HEK293 (cell line): ENCODE measurements around the gene YBX3.

Experiments used
- CTCF ChIA-PET: fragments of 350-600 bp; formaldehyde crosslinking; extraction: SDS; loops from one replicate; lab custom pipeline; 2021; ENCODE audit warnings: antibody characterized with exemption; lab: Yijun Ruan, JAX
- POLR2A ChIA-PET: fragments of 300-600 bp; formaldehyde crosslinking; extraction: SDS; loops from one replicate; lab custom pipeline; 2020; ENCODE audit warnings: antibody characterized with exemption, inconsistent platforms; lab: Yijun Ruan, JAX
- H3K27ac ChIP-seq: fragments of 200-500 bp; sonication (Bioruptor generic); 2 replicates; pipeline ENCODE4 v1.5.1; 2014; ENCODE audit warnings: low read depth, low read length, control low read depth, inconsistent platforms; ENCODE audit errors: extremely low read depth
- H3K36me3 ChIP-seq, 2 experiments: fragments of 200-500 bp in 1 of 2; sonication (Bioruptor generic) in 1 of 2; 1 replicate in 1 of 2; 2 replicates in 1 of 2; pipeline ENCODE4 v1.5.1; 2014 to 2017; ENCODE audit warnings: inconsistent platforms in 2 of 2, low read length in 2 of 2; ENCODE audit not compliant: control insufficient read depth in 2 of 2, insufficient read depth in 1 of 2
- H3K4me1 ChIP-seq: fragments of 200-500 bp; sonication (Bioruptor generic); 2 replicates; pipeline ENCODE4 v1.5.1; 2014; ENCODE audit warnings: mild to moderate bottlenecking, low read length, inconsistent platforms; ENCODE audit not compliant: control insufficient read depth, insufficient read depth
- H3K4me3 ChIP-seq: 2 replicates; pipeline ENCODE4 v1.5.1; 2011; ENCODE audit warnings: low read depth, mild to moderate bottlenecking, control low read depth, low read length, moderate library complexity
- H3K9me3 ChIP-seq: fragments of 200-500 bp; sonication (Bioruptor generic); 2 replicates; pipeline ENCODE4 v1.5.1; 2014; ENCODE audit warnings: low read depth, low read length, inconsistent platforms; ENCODE audit not compliant: control insufficient read depth, insufficient read depth
- HOXC10 ChIP-seq: sonication (generic); formaldehyde crosslinking; IDR thresholded peaks from 2 replicates; pipeline ENCODE4 v1.8.1; 2023; ENCODE audit warnings: mild to moderate bottlenecking, missing genetic modification reagents
- SALL2 ChIP-seq: fragments of 450-650 bp; formaldehyde crosslinking; IDR thresholded peaks from 2 replicates; pipeline ENCODE4 v1.5.0; 2017; ENCODE audit warnings: missing biosample characterization, mild to moderate bottlenecking, missing genetic modification characterization, borderline replicate concordance
- WT1 ChIP-seq: fragments of 450-650 bp; formaldehyde crosslinking; IDR thresholded peaks from 2 replicates; pipeline ENCODE4 v1.5.1; 2016; ENCODE audit warnings: missing biosample characterization, missing genetic modification characterization
- ZBTB1 ChIP-seq: fragments of 450-650 bp; formaldehyde crosslinking; IDR thresholded peaks from 2 replicates; pipeline ENCODE4 v1.5.1; 2016; ENCODE audit warnings: missing biosample characterization, missing genetic modification characterization
- ZNF133 ChIP-seq: fragments of 450-650 bp; formaldehyde crosslinking; IDR thresholded peaks from 2 replicates; pipeline ENCODE4 v1.5.1; 2016; ENCODE audit warnings: missing biosample characterization, missing genetic modification characterization
- ZNF140 ChIP-seq: fragments of 450-650 bp; formaldehyde crosslinking; IDR thresholded peaks from 2 replicates; pipeline ENCODE4 v1.5.1; 2016; ENCODE audit warnings: missing biosample characterization, missing genetic modification characterization
- ZNF341 ChIP-seq: fragments of 450-650 bp; formaldehyde crosslinking; IDR thresholded peaks from 2 replicates; pipeline ENCODE4; 2016; ENCODE audit warnings: low read depth, missing biosample characterization, missing genetic modification characterization
- ZNF521 ChIP-seq: fragments of 450-650 bp; formaldehyde crosslinking; IDR thresholded peaks from 2 replicates; pipeline ENCODE4 v1.5.1; 2017; ENCODE audit warnings: missing biosample characterization, mild to moderate bottlenecking, missing genetic modification characterization
- ZNF529 ChIP-seq: fragments of 450-650 bp; formaldehyde crosslinking; IDR thresholded peaks from 2 replicates; pipeline ENCODE4 v1.5.1; 2017; ENCODE audit warnings: missing genetic modification characterization, missing biosample characterization; ENCODE audit not compliant: insufficient replicate concordance
- ZNF548 ChIP-seq: fragments of 450-650 bp; formaldehyde crosslinking; IDR thresholded peaks from 2 replicates; pipeline ENCODE4 v1.5.1; 2016; ENCODE audit warnings: missing biosample characterization, missing genetic modification characterization
- ZNF768 ChIP-seq: fragments of 450-650 bp; formaldehyde crosslinking; IDR thresholded peaks from 2 replicates; pipeline ENCODE4 v1.5.1; 2018; ENCODE audit warnings: missing biosample characterization, mild to moderate bottlenecking, missing genetic modification characterization
- ZNF791 ChIP-seq: fragments of 450-650 bp; formaldehyde crosslinking; IDR thresholded peaks from 2 replicates; pipeline ENCODE4 v1.5.1; 2016; ENCODE audit warnings: missing biosample characterization, missing genetic modification characterization
- TF ChIP-seq, protein P1 (sequence below): fragments of 450-650 bp; formaldehyde crosslinking; IDR thresholded peaks from 2 replicates; pipeline ENCODE4 v1.5.1; 2016; ENCODE audit warnings: missing biosample characterization, missing genetic modification characterization
- TF ChIP-seq, protein P2 (sequence below): fragments of 450-650 bp; formaldehyde crosslinking; IDR thresholded peaks from 2 replicates; pipeline ENCODE4 v1.5.1; 2017; ENCODE audit warnings: missing biosample characterization, mild to moderate bottlenecking, missing genetic modification characterization, moderate library complexity
- TF ChIP-seq, protein P3 (sequence below): fragments of 450-650 bp; formaldehyde crosslinking; IDR thresholded peaks from 2 replicates; pipeline ENCODE4 v1.5.1; 2017; ENCODE audit warnings: missing biosample characterization, missing genetic modification characterization
- TF ChIP-seq, protein P4 (sequence below): fragments of 450-650 bp; formaldehyde crosslinking; IDR thresholded peaks from 2 replicates; pipeline ENCODE4 v1.5.1; 2017; ENCODE audit warnings: missing biosample characterization, missing genetic modification characterization
- TF ChIP-seq, protein P5 (sequence below): fragments of 450-650 bp; formaldehyde crosslinking; IDR thresholded peaks from 2 replicates; pipeline ENCODE4 v1.5.1; 2016; ENCODE audit warnings: missing biosample characterization, missing genetic modification characterization, low read depth
- TF ChIP-seq, protein P6 (sequence below): fragments of 450-650 bp; formaldehyde crosslinking; IDR thresholded peaks from 2 replicates; pipeline ENCODE4 v1.5.1; 2016; ENCODE audit warnings: missing biosample characterization, missing genetic modification characterization

YBX3 gene

DNA sequence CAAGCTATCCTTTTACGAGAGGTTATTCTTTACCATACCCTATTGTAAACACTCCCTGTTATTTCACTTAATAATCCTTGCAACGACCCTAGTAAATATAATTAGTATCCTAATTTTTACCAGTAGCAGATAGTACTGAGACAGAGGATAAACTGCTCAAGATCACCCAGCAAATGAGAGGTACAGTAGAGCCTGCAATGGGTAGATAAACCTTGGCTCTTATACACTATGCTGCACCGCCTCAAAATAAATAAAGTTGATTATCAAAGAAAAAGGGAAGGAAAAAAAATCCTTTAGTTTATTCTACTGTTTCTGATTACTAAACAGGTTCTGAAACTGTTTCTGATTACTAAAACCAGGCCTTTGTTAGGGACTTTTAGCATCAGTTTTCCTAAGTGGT lies 22.5 kb downstream of the YBX3 start:
- no peaks in the 10 kb centered on the region for H3K9me3 ChIP-seq
- no peak overlapping the region for H3K4me3 ChIP-seq
- POLR2A ChIA-PET, result no interaction called here
- CTCF ChIA-PET, result interaction anchor here (0.7 to 1.5 kb wide), 2 partner anchors 50 to 465 kb away, joined by 3 read pairs; no protein-coding TSS in a partner anchor
- TF ChIP-seq, protein P1, sequence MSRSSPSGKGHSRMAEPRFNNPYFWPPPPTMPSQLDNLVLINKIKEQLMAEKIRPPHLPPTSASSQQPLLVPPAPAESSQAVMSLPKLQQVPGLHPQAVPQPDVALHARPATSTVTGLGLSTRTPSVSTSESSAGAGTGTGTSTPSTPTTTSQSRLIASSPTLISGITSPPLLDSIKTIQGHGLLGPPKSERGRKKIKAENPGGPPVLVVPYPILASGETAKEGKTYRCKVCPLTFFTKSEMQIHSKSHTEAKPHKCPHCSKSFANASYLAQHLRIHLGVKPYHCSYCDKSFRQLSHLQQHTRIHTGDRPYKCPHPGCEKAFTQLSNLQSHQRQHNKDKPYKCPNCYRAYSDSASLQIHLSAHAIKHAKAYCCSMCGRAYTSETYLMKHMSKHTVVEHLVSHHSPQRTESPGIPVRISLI (tag by site-specific recombination), result no peak
- TF ChIP-seq HOXC10 (CRISPR knock-in tag) (no peak), ZBTB1 (tag by site-specific recombination) (no peak), ZNF140 (no peak), SALL2 (tag by site-specific recombination) (no peak), WT1 (tag by site-specific recombination) (no peak), ZNF548 (tag by site-specific recombination) (no peak), ZNF791 (tag by site-specific recombination) (no peak)
- TF ChIP-seq, protein P2, sequence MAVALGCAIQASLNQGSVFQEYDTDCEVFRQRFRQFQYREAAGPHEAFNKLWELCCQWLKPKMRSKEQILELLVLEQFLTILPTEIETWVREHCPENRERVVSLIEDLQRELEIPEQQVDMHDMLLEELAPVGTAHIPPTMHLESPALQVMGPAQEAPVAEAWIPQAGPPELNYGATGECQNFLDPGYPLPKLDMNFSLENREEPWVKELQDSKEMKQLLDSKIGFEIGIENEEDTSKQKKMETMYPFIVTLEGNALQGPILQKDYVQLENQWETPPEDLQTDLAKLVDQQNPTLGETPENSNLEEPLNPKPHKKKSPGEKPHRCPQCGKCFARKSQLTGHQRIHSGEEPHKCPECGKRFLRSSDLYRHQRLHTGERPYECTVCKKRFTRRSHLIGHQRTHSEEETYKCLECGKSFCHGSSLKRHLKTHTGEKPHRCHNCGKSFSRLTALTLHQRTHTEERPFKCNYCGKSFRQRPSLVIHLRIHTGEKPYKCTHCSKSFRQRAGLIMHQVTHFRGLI (tag by site-specific recombination), result no peak
- TF ChIP-seq, protein P3, sequence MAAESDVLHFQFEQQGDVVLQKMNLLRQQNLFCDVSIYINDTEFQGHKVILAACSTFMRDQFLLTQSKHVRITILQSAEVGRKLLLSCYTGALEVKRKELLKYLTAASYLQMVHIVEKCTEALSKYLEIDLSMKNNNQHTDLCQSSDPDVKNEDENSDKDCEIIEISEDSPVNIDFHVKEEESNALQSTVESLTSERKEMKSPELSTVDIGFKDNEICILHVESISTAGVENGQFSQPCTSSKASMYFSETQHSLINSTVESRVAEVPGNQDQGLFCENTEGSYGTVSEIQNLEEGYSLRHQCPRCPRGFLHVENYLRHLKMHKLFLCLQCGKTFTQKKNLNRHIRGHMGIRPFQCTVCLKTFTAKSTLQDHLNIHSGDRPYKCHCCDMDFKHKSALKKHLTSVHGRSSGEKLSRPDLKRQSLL (tag by site-specific recombination), result no peak
- TF ChIP-seq, all 188 proteins: peak for 0
- no peaks in the 10 kb centered on the region for H3K4me1 ChIP-seq
- no peak overlapping the region for H3K27ac ChIP-seq
- H3K36me3 ChIP-seq, result peaks cover 89 to 98% of the 10 kb centered on the region in 2 experiments

DNA sequence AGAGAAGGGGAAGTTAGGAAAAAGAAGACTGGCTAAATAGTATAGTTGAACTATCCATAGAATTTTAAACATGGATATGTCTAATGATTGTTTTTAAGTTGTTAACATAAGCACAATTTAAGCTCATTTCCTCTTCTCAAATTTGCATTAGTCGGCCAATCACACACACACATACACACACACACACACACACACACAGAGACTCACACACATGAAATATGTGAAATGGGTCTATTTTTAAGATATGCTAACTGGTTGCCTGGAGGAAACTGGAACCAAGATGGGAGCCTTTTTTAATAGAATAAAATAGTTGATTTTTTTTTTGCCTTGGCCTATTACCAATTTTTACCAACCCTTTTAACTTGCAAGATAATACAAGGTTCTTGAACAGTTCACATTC lies 25.3 kb downstream of the YBX3 start:
- Histone ChIP-seq H3K36me3 (peaks cover 72 to 81% of the 10 kb centered on the region in 2 experiments), H3K27ac (no peak overlapping the region), H3K9me3 (no peaks in the 10 kb centered on the region), H3K4me1 (no peaks in the 10 kb centered on the region), H3K4me3 (no peak overlapping the region)
- ChIA-PET POLR2A (no interaction called here), CTCF (interaction anchor here (1.5 kb wide), 1 partner anchor 52 kb away, joined by 11 read pairs; no protein-coding TSS in a partner anchor)
- TF ChIP-seq ZNF133 (tag by site-specific recombination) (no peak), ZNF341 (tag by site-specific recombination) (no peak), ZNF529 (tag by site-specific recombination) (no peak)
- TF ChIP-seq, protein P2 (tag by site-specific recombination), result no peak
- TF ChIP-seq, protein P4, sequence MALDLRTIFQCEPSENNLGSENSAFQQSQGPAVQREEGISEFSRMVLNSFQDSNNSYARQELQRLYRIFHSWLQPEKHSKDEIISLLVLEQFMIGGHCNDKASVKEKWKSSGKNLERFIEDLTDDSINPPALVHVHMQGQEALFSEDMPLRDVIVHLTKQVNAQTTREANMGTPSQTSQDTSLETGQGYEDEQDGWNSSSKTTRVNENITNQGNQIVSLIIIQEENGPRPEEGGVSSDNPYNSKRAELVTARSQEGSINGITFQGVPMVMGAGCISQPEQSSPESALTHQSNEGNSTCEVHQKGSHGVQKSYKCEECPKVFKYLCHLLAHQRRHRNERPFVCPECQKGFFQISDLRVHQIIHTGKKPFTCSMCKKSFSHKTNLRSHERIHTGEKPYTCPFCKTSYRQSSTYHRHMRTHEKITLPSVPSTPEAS (tag by site-specific recombination), result peak; percentile 83

DNA sequence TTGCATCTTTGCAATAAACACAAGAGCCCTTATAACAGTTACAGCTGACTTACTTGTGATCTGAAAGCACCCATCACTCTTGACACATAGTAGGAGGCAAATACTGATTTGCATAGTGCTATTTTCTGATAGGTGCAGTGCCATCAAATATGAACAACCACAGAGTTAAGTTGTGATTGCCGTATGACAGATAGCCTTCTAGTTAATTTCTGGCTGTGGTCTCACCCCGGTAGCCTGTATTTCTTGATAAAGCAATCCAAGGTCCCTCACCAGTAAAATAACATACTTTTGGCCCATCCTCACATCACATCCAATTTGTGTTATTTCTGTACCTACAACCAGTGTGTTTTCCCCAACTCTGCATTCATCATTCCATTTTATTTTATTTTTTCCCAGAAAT lies 26.0 kb downstream of the YBX3 start:
- Histone ChIP-seq H3K36me3 (peaks cover 70 to 74% of the 10 kb centered on the region in 2 experiments), H3K4me1 (no peaks in the 10 kb centered on the region), H3K9me3 (no peaks in the 10 kb centered on the region), H3K4me3 (no peak overlapping the region), H3K27ac (no peak overlapping the region)
- ChIA-PET POLR2A (no interaction called here), CTCF (interaction anchor here (1.5 kb wide), 1 partner anchor 53 kb away, joined by 11 read pairs; no protein-coding TSS in a partner anchor)
- TF ChIP-seq ZNF521 (no peak), ZNF768 (tag by site-specific recombination) (no peak)
- TF ChIP-seq, protein P5, sequence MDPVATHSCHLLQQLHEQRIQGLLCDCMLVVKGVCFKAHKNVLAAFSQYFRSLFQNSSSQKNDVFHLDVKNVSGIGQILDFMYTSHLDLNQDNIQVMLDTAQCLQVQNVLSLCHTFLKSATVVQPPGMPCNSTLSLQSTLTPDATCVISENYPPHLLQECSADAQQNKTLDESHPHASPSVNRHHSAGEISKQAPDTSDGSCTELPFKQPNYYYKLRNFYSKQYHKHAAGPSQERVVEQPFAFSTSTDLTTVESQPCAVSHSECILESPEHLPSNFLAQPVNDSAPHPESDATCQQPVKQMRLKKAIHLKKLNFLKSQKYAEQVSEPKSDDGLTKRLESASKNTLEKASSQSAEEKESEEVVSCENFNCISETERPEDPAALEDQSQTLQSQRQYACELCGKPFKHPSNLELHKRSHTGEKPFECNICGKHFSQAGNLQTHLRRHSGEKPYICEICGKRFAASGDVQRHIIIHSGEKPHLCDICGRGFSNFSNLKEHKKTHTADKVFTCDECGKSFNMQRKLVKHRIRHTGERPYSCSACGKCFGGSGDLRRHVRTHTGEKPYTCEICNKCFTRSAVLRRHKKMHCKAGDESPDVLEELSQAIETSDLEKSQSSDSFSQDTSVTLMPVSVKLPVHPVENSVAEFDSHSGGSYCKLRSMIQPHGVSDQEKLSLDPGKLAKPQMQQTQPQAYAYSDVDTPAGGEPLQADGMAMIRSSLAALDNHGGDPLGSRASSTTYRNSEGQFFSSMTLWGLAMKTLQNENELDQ (tag by site-specific recombination), result no peak
- TF ChIP-seq, protein P6, sequence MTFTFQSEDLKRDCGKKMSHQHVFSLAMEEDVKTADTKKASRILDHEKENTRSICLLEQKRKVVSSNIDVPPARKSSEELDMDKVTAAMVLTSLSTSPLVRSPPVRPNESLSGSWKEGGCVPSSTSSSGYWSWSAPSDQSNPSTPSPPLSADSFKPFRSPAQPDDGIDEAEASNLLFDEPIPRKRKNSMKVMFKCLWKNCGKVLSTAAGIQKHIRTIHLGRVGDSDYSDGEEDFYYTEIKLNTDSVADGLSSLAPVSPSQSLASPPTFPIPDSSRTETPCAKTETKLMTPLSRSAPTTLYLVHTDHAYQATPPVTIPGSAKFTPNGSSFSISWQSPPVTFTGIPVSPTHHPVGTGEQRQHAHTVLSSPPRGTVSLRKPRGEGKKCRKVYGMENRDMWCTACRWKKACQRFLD (tag by site-specific recombination), result no peak
